ENCODE measurements around the gene GLRX.
"Not testable (repeated sequence)": the region's sequence is repeated elsewhere in the genome, so short reads cannot be mapped to it uniquely, and the experiment has no call there.

The GLRX gene

GRCh38 chr5:95856501-95856981 lies 34.0 kb upstream of the GLRX start:
- H3K4me3 ChIP-seq (ENCODE audit: low read length) = no peak overlapping the region
- no peaks in the 10 kb centered on the region for H3K9me2 ChIP-seq (replicated peaks; ENCODE audit: insufficient read depth, low read length)
- TF ChIP-seq EZH2phosphoT487 (IDR thresholded peaks at IDR 0.05; ENCODE audit: low read length) (no peak), CTCF (IDR thresholded peaks at IDR 0.05; ENCODE audit: low read length) (no peak), EZH2 (optimal IDR thresholded peaks at IDR 0.05; ENCODE audit: low read depth, low read length) (no peak)
- H3K79me2 ChIP-seq (ENCODE audit: low read length) = no peaks in the 10 kb centered on the region
- no peak overlapping the region for H3K4me2 ChIP-seq (ENCODE audit: low read depth, low read length)
- H3K9me3 ChIP-seq (replicated peaks; ENCODE audit: insufficient read depth, low read length) = no peaks in the 10 kb centered on the region
- H3K27ac ChIP-seq (ENCODE audit: low read length) = no peak overlapping the region
- DNase-seq = no peak
- no peak overlapping the region for H2AFZ ChIP-seq (ENCODE audit: low read length)
- no peaks in the 10 kb centered on the region for H3F3A ChIP-seq (ENCODE audit: insufficient read depth, low read length)
- peaks cover 4% of the 10 kb centered on the region for H3K4me1 ChIP-seq (ENCODE audit: low read length)
- no peaks in the 10 kb centered on the region for H3K36me3 ChIP-seq (replicated peaks; ENCODE audit: insufficient read depth, low read length)
- H4K20me1 ChIP-seq (ENCODE audit: insufficient read depth, low read length) = no peaks in the 10 kb centered on the region
- no peak overlapping the region for H3K9ac ChIP-seq (ENCODE audit: low read length)
- H3K27me3 ChIP-seq (replicated peaks; ENCODE audit: insufficient read depth, low read length) = no peaks in the 10 kb centered on the region

- peaks cover 2% of the 10 kb centered on the region for H3K4me1 ChIP-seq (ENCODE audit: low read length)
- H3K27ac ChIP-seq (ENCODE audit: low read length) = no peak overlapping the region
- H3K36me3 ChIP-seq (replicated peaks; ENCODE audit: insufficient read depth, low read length) = no peaks in the 10 kb centered on the region
- no peaks in the 10 kb centered on the region for H3F3A ChIP-seq (ENCODE audit: insufficient read depth, low read length)
- no peaks in the 10 kb centered on the region for H3K9me3 ChIP-seq (replicated peaks; ENCODE audit: insufficient read depth, low read length)
- no peaks in the 10 kb centered on the region for H3K9me2 ChIP-seq (replicated peaks; ENCODE audit: insufficient read depth, low read length)
- H3K79me2 ChIP-seq (ENCODE audit: low read length) = no peaks in the 10 kb centered on the region
- H3K9ac ChIP-seq (ENCODE audit: low read length) = no peak overlapping the region
- TF ChIP-seq EZH2 (optimal IDR thresholded peaks at IDR 0.05; ENCODE audit: low read depth, low read length) (no peak), EZH2phosphoT487 (IDR thresholded peaks at IDR 0.05; ENCODE audit: low read length) (no peak), CTCF (IDR thresholded peaks at IDR 0.05; ENCODE audit: low read length) (no peak)
- H4K20me1 ChIP-seq (ENCODE audit: insufficient read depth, low read length) = no peaks in the 10 kb centered on the region
- H2AFZ ChIP-seq (ENCODE audit: low read length) = no peak overlapping the region
- no peak overlapping the region for H3K4me3 ChIP-seq (ENCODE audit: low read length)
- DNase-seq = no peak
- H3K4me2 ChIP-seq (ENCODE audit: low read depth, low read length) = no peak overlapping the region
- H3K27me3 ChIP-seq (replicated peaks; ENCODE audit: insufficient read depth, low read length) = no peaks in the 10 kb centered on the region
These were observed 31.0 kb upstream of the GLRX start for GRCh38 chr5:95853490-95853889.

- Histone ChIP-seq H3K79me2 (ENCODE audit: low read length) (no peaks in the 10 kb centered on the region), H3K4me3 (ENCODE audit: low read length) (no peak overlapping the region), H3K27ac (ENCODE audit: low read length) (no peak overlapping the region), H3K9me2 (replicated peaks; ENCODE audit: insufficient read depth, low read length) (no peaks in the 10 kb centered on the region), H3K9me3 (replicated peaks; ENCODE audit: insufficient read depth, low read length) (no peaks in the 10 kb centered on the region), H3K4me1 (ENCODE audit: low read length) (no peaks in the 10 kb centered on the region), H3K27me3 (replicated peaks; ENCODE audit: insufficient read depth, low read length) (no peaks in the 10 kb centered on the region), H3K9ac (ENCODE audit: low read length) (no peak overlapping the region), H2AFZ (ENCODE audit: low read length) (no peak overlapping the region), H3K36me3 (replicated peaks; ENCODE audit: insufficient read depth, low read length) (no peaks in the 10 kb centered on the region), H3F3A (ENCODE audit: insufficient read depth, low read length) (no peaks in the 10 kb centered on the region), H3K4me2 (ENCODE audit: low read depth, low read length) (no peak overlapping the region), H4K20me1 (ENCODE audit: insufficient read depth, low read length) (no peaks in the 10 kb centered on the region)
- no peak for DNase-seq
- TF ChIP-seq EZH2 (optimal IDR thresholded peaks at IDR 0.05; ENCODE audit: low read depth, low read length) (no peak), CTCF (IDR thresholded peaks at IDR 0.05; ENCODE audit: low read length) (no peak), EZH2phosphoT487 (IDR thresholded peaks at IDR 0.05; ENCODE audit: low read length) (no peak)
These were observed 30.0 kb upstream of the GLRX start for GRCh38 chr5:95852567-95852966.

- H3K36me3 ChIP-seq (replicated peaks; ENCODE audit: insufficient read depth, low read length); H3K9me2 ChIP-seq (replicated peaks; ENCODE audit: insufficient read depth, low read length); H3K9ac ChIP-seq (ENCODE audit: low read length); H3K4me3 ChIP-seq (ENCODE audit: low read length); H3K4me2 ChIP-seq (ENCODE audit: low read depth, low read length); H4K20me1 ChIP-seq (ENCODE audit: insufficient read depth, low read length); H3K27ac ChIP-seq (ENCODE audit: low read length); H3K79me2 ChIP-seq (ENCODE audit: low read length); H3K9me3 ChIP-seq (replicated peaks; ENCODE audit: insufficient read depth, low read length); DNase-seq; H3K4me1 ChIP-seq (ENCODE audit: low read length); H3F3A ChIP-seq (ENCODE audit: insufficient read depth, low read length); H3K27me3 ChIP-seq (replicated peaks; ENCODE audit: insufficient read depth, low read length); H2AFZ ChIP-seq (ENCODE audit: low read length): not testable (repeated sequence)
These were observed 28.6 kb upstream of the GLRX start for GRCh38 chr5:95851141-95851540.

Data from MM.1S (cell line).